Measurements from ENCODE around the gene RMDN2. TPM values are rescaled to one million over a fixed set of nuclear protein-coding genes. Genes with fewer than 3 reads are reported as not detected.

RMDN2 gene
- total RNA-seq, 2 experiments from 2014 or later = 1.5 to 2.3 TPM

GRCh38 chr2:38060236-38061018, 135.3 kb downstream of the RMDN2 start:
- ChIA-PET POLR2A (interaction anchor here (0.7 to 1.2 kb wide), 2 partner anchors 9 to 748 kb away, joined by 3 read pairs; no protein-coding TSS in a partner anchor), CTCF (interaction anchor here (1.3 kb wide), 1 partner anchor 8 kb away, joined by 3 read pairs; no protein-coding TSS in a partner anchor)

GRCh38 chr2:38064801-38065501, 139.9 kb downstream of the RMDN2 start:
- POLR2A ChIA-PET = no interaction called here
- no peak for DNase-seq
- H3K9me3 Mint-ChIP-seq = no peaks in the 10 kb centered on the region
- H3K4me3 Mint-ChIP-seq = no peak overlapping the region
- H3K4me1 Mint-ChIP-seq = peaks cover 2% of the 10 kb centered on the region
- CTCF ChIA-PET = interaction anchor here (1.5 kb wide), 1 partner anchor 12 kb away, joined by 7 read pairs; the partner anchor contains the start of gene CYP1B1
- peaks cover 5% of the 10 kb centered on the region for H3K36me3 Mint-ChIP-seq (ENCODE audit: low read depth)
- no peak overlapping the region for H3K27ac Mint-ChIP-seq
- peaks cover 4% of the 10 kb centered on the region for H3K27me3 Mint-ChIP-seq

More at GRCh38 chr2:38060236-38061018, 135.3 kb downstream of the RMDN2 start:
- no peak for DNase-seq
- Mint-ChIP-seq H3K4me3 (no peak overlapping the region), H3K27ac (no peak overlapping the region), H3K9me3 (no peaks in the 10 kb centered on the region), H3K4me1 (no peaks in the 10 kb centered on the region), H3K27me3 (peaks cover 6% of the 10 kb centered on the region), H3K36me3 (ENCODE audit: low read depth) (peaks cover 2% of the 10 kb centered on the region)

GRCh38 chr2:38065502-38066135, 140.5 kb downstream of the RMDN2 start:
- Mint-ChIP-seq H3K36me3 (ENCODE audit: low read depth) (peaks cover 10% of the 10 kb centered on the region), H3K27me3 (peaks cover 6% of the 10 kb centered on the region), H3K4me1 (peaks cover 2% of the 10 kb centered on the region), H3K9me3 (no peaks in the 10 kb centered on the region), H3K27ac (no peak overlapping the region), H3K4me3 (no peak overlapping the region)
- no peak for DNase-seq
- ChIA-PET CTCF (interaction anchor here (1.5 kb wide), 1 partner anchor 11 kb away, joined by 7 read pairs; the partner anchor contains the start of gene CYP1B1), POLR2A (no interaction called here)

- no peaks in the 10 kb centered on the region for H3K9me3 Mint-ChIP-seq
- ChIA-PET CTCF (interaction anchor here (1.5 kb wide), 1 partner anchor 10 kb away, joined by 7 read pairs; the partner anchor contains the start of gene CYP1B1), POLR2A (no interaction called here)
- no peak overlapping the region for H3K27ac Mint-ChIP-seq
- H3K27me3 Mint-ChIP-seq = peaks cover 9% of the 10 kb centered on the region
- H3K4me3 Mint-ChIP-seq = no peak overlapping the region
- peaks cover 5% of the 10 kb centered on the region for H3K4me1 Mint-ChIP-seq
- peaks cover 13% of the 10 kb centered on the region for H3K36me3 Mint-ChIP-seq (ENCODE audit: low read depth)
- DNase-seq = no peak
These were observed 141.5 kb downstream of the RMDN2 start for GRCh38 chr2:38066421-38067115.

Other genes starting within 250 kb of the RMDN2 start
- 10 to 100 TPM; 17.1 to 19.4 TPM for gene CYP1B1, start 150.9 kb downstream of the RMDN2 start, total RNA-seq